IMR-90 (cell line): ENCODE data around the gene FAM25A. TPM values are rescaled to one million over a fixed set of nuclear protein-coding genes. Genes with fewer than 3 reads are reported as not detected.
A peak's percentile ranks its signal among the peaks of the same experiment; 100 is the strongest.
"Not testable (repeated sequence)": the region's sequence is repeated elsewhere in the genome, so short reads cannot be mapped to it uniquely, and the experiment has no call there.

ENCODE experiments used
- ATAC-seq: fragments of 200-7000 bp; cut with Tn5 transposase; 2 replicates; pipeline ENCODE4 v1.9.1; 2020; ENCODE audit warnings: low read depth, mild to moderate bottlenecking, moderate library complexity
- BruUV-seq: library from RNA; stranded (reverse); fragments of 400-500 nt; replicated peaks from 2 replicates; lab custom pipeline; 2021; lab: Mats Ljungman, UMichigan
- CTCF ChIA-PET: fragments of 300-600 bp; formaldehyde crosslinking; extraction: SDS; loops from one replicate; lab custom pipeline; 2021; ENCODE audit warnings: antibody characterized with exemption; lab: Yijun Ruan, JAX
- POLR2A ChIA-PET: fragments of 300-600 bp; sonication (Branson Sonifier 250); formaldehyde crosslinking; loops from one replicate; lab custom pipeline; 2022; ENCODE audit warnings: antibody characterized with exemption; ENCODE audit not compliant: unreplicated experiment; lab: Charles Lee
- DNase-seq: peaks from one replicate; pipeline ENCODE4 v3.0.0; 2013
- H2AFZ ChIP-seq: replicated peaks from 2 replicates; pipeline ENCODE3; 2013; ENCODE audit warnings: low read length, mild to moderate bottlenecking; ENCODE audit not compliant: poor library complexity
- H2AK5ac ChIP-seq: 2 replicates; pipeline ENCODE4 v1.6.1; 2013; ENCODE audit warnings: low read depth, low read length, inconsistent platforms
- H2AK9ac ChIP-seq: replicated peaks from 2 replicates; pipeline ENCODE3; 2013; ENCODE audit warnings: mild to moderate bottlenecking, low read depth, low read length, moderate library complexity; ENCODE audit not compliant: poor library complexity
- H2BK120ac ChIP-seq: 2 replicates; pipeline ENCODE4 v1.6.1; 2013; ENCODE audit warnings: low read depth, low read length, inconsistent platforms
- H2BK15ac ChIP-seq: 3 replicates; pipeline ENCODE4 v1.6.1; 2013; ENCODE audit warnings: low read depth, low read length, inconsistent platforms
- H2BK20ac ChIP-seq: 2 replicates; pipeline ENCODE4 v1.6.1; 2013; ENCODE audit warnings: low read depth, mild to moderate bottlenecking, inconsistent platforms, low read length, moderate library complexity
- H2BK5ac ChIP-seq: 2 replicates; pipeline ENCODE4 v1.6.1; 2013; ENCODE audit warnings: mild to moderate bottlenecking, low read depth, low read length, inconsistent platforms; ENCODE audit not compliant: poor library complexity, severe bottlenecking
- H3K14ac ChIP-seq: replicated peaks from 2 replicates; pipeline ENCODE4 v1.6.1; 2013; ENCODE audit warnings: low read depth, low read length, inconsistent platforms
- H3K18ac ChIP-seq: 2 replicates; pipeline ENCODE4 v1.6.1; 2013; ENCODE audit warnings: low read depth, low read length, control low read depth
- H3K23ac ChIP-seq: 2 replicates; pipeline ENCODE4 v1.6.1; 2013; ENCODE audit warnings: low read depth, low read length, inconsistent platforms
- H3K27ac ChIP-seq: 2 replicates; pipeline ENCODE4 v1.5.1; 2013; ENCODE audit warnings: mild to moderate bottlenecking, control low read depth, low read length; ENCODE audit not compliant: insufficient read depth
- H3K27me3 ChIP-seq: 2 replicates; pipeline ENCODE4 v1.6.1; 2013; ENCODE audit warnings: low read length; ENCODE audit not compliant: control insufficient read depth, insufficient read depth
- H3K36me3 ChIP-seq: 2 replicates; pipeline ENCODE4 v1.6.1; 2013; ENCODE audit warnings: low read length, mixed read lengths; ENCODE audit not compliant: control insufficient read depth, insufficient read depth
- H3K4ac ChIP-seq: 2 replicates; pipeline ENCODE4 v1.6.1; 2013; ENCODE audit warnings: low read depth, low read length, inconsistent platforms
- H3K4me1 ChIP-seq: 2 replicates; pipeline ENCODE4 v1.6.1; 2013; ENCODE audit warnings: low read length, mixed read lengths; ENCODE audit not compliant: control insufficient read depth, insufficient read depth
- H3K4me2 ChIP-seq: 2 replicates; pipeline ENCODE4 v1.6.1; 2013; ENCODE audit warnings: low read depth, mild to moderate bottlenecking, control low read depth, low read length, moderate library complexity
- H3K4me3 ChIP-seq: 2 replicates; pipeline ENCODE4 v1.5.1; 2013; ENCODE audit warnings: low read depth, mild to moderate bottlenecking, control low read depth, low read length, moderate library complexity; ENCODE audit not compliant: insufficient read depth
- H3K56ac ChIP-seq: 2 replicates; pipeline ENCODE4 v1.6.1; 2013; ENCODE audit warnings: low read length, inconsistent platforms; ENCODE audit not compliant: insufficient read depth; ENCODE audit errors: extremely low read depth
- H3K79me1 ChIP-seq, 2 experiments: 2 replicates each; pipeline ENCODE4 v1.6.1; 2013; ENCODE audit warnings: low read length in 2 of 2, inconsistent platforms in 1 of 2, low read depth in 1 of 2
- H3K9ac ChIP-seq: 2 replicates; pipeline ENCODE4 v1.6.1; 2013; ENCODE audit warnings: low read depth, low read length, control low read depth
- H3K9me1 ChIP-seq: 2 replicates; pipeline ENCODE4 v1.6.1; 2013; ENCODE audit warnings: low read length, inconsistent platforms; ENCODE audit not compliant: insufficient read depth
- H3K9me3 ChIP-seq: 2 replicates; pipeline ENCODE4 v1.6.1; 2013; ENCODE audit warnings: low read length; ENCODE audit not compliant: control insufficient read depth, insufficient read depth
- H4K20me1 ChIP-seq: 2 replicates; pipeline ENCODE4 v1.6.1; 2013; ENCODE audit warnings: low read length, inconsistent platforms; ENCODE audit not compliant: insufficient read depth
- H4K5ac ChIP-seq: 2 replicates; pipeline ENCODE4 v1.6.1; 2013; ENCODE audit warnings: mild to moderate bottlenecking, low read depth, low read length, control low read depth
- H4K8ac ChIP-seq, 2 experiments: 2 replicates each; pipeline ENCODE4 v1.6.1; 2013; ENCODE audit warnings: low read depth in 2 of 2, low read length in 2 of 2, control low read depth in 1 of 2, inconsistent platforms in 1 of 2
- H4K91ac ChIP-seq: 2 replicates; pipeline ENCODE4 v1.6.1; 2013; ENCODE audit warnings: low read depth, low read length, inconsistent platforms; ENCODE audit not compliant: insufficient read depth
- WGBS, 2 experiments: methylation state at CpG; one replicate each; pipeline versions ENCODE4 v1.1.5 to v1.1.7; 2013; ENCODE audit warnings: missing lambda C conversion rate in 2 of 2; ENCODE audit not compliant: insufficient read length in 1 of 2; ENCODE audit errors: extremely low coverage in 2 of 2; 5-methylcytosine and 5-hydroxymethylcytosine counted together
- dilution Hi-C: fragments of 300-500 bp; cut with HindIII; formaldehyde crosslinking; loops from one replicate; pipeline ENCODE4 v1.14.3; 2018; ENCODE audit warnings: low sequenced_read_pairs; ENCODE audit not compliant: unreplicated experiment
- in situ Hi-C: fragments of 300-500 bp; cut with MboI; formaldehyde crosslinking; loops from 3 replicates; pipeline ENCODE4 v1.14.3; 2019; ENCODE audit warnings: low sequenced_read_pairs, inconsistent platforms, mixed read lengths
- intact Hi-C: fragments of 100-400 bp; cut with micrococcal nuclease; formaldehyde crosslinking; loops from 2 replicates; pipeline ENCODE4 v1.10.0; 2022
- polyA plus RNA-seq, 3 experiments: library from polyadenylated mRNA; depleted of rRNA; stranded (reverse); fragments of >200 nt; gene quantifications; 2 replicates each; pipeline ENCODE4 v1.2.3, GENCODE V29; 2012; ENCODE audit warnings: low replicate concordance in 1 of 3
- total RNA-seq: library from RNA; depleted of rRNA; stranded (reverse); fragments of >200 nt; gene quantifications from 2 replicates; pipeline ENCODE4 v1.2.3, GENCODE V29; 2012

Gene FAM25A
- total and polyA plus RNA-seq, 2 of the 4 experiments (the other 2 are of a cell fraction) = not detected

GRCh38 chr10:87019066-87019465 is 1.0 kb upstream of the FAM25A start:
- H2AFZ ChIP-seq, H2AK9ac ChIP-seq, H3K4me2 ChIP-seq, H3K9me1 ChIP-seq, H4K20me1 ChIP-seq, H3K14ac ChIP-seq, H3K9ac ChIP-seq, ATAC-seq, H2BK120ac ChIP-seq, intact Hi-C loops, H3K27ac ChIP-seq, H3K4me1 ChIP-seq, H4K8ac ChIP-seq, in situ Hi-C loops, H2AK5ac ChIP-seq, H4K5ac ChIP-seq, H2BK15ac ChIP-seq, DNase-seq, H2BK5ac ChIP-seq, H3K36me3 ChIP-seq, H3K4me3 ChIP-seq, POLR2A ChIA-PET, H3K79me1 ChIP-seq, dilution Hi-C loops, CTCF ChIA-PET, H3K56ac ChIP-seq, H3K4ac ChIP-seq, H2BK20ac ChIP-seq, H3K27me3 ChIP-seq, H4K91ac ChIP-seq, H3K18ac ChIP-seq, BruUV-seq, H3K23ac ChIP-seq, H3K9me3 ChIP-seq: not testable (repeated sequence)
- no CpG with 5 or more reads among the region's 6 CpGs for WGBS, 2 experiments

DNA sequence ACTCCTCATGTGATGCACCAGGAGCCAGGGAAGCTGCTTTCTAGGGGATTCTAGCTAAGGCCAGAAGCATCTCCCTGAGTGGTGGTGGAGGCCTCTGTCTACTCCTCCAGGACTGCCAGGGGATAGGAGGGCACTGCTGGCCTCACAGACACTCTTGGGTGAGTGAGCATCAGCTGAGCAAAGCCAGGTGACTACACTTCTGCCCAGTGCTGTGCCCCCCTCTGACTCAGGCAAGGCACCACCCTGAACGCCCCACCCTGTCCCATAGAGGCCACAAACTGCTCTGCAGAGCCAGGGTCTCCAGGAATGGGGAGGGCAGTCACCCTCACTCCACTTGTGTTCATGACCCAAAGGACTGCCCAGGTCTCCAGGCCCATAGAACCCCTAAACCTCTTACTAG is 590 bp upstream of the FAM25A start:
- BruUV-seq, dilution Hi-C loops, CTCF ChIA-PET, H3K14ac ChIP-seq, H3K4me1 ChIP-seq, intact Hi-C loops, H3K9ac ChIP-seq, H3K9me1 ChIP-seq, H2AK9ac ChIP-seq, H3K4me3 ChIP-seq, H2BK5ac ChIP-seq, H3K27me3 ChIP-seq, H3K18ac ChIP-seq, H3K36me3 ChIP-seq, H3K23ac ChIP-seq, H4K20me1 ChIP-seq, H2BK20ac ChIP-seq, H4K8ac ChIP-seq, H3K4me2 ChIP-seq, H4K91ac ChIP-seq, H2BK15ac ChIP-seq, H3K4ac ChIP-seq, H2BK120ac ChIP-seq, H3K79me1 ChIP-seq, H4K5ac ChIP-seq, DNase-seq, H2AFZ ChIP-seq, POLR2A ChIA-PET, in situ Hi-C loops, H3K56ac ChIP-seq, H3K27ac ChIP-seq, ATAC-seq, H3K9me3 ChIP-seq: not testable (repeated sequence)
- no CpG with 5 or more reads among the region's 1 CpG for WGBS, 2 experiments
- peak overlapping the region; percentile 50; the same call in 1 of the 2 replicates for H2AK5ac ChIP-seq
